ENCODE results near the gene PERCC1. TPM values are rescaled to one million over a fixed set of nuclear protein-coding genes. Genes with fewer than 3 reads are reported as not detected.

The PERCC1 gene
- total RNA-seq, 1 experiment from 2014 or later = not detected

- TF ChIP-seq EZH2phosphoT487 (IDR thresholded peaks at IDR 0.05; ENCODE audit: borderline replicate concordance, low read length) (no peak), CTCF (conservative IDR thresholded peaks at IDR 0.05; ENCODE audit: low read depth, low read length) (no peak), EZH2 (IDR thresholded peaks at IDR 0.05; ENCODE audit: low read length, unreplicated experiment) (no peak)
- H3K79me2 ChIP-seq (ENCODE audit: low read length) = peaks cover 43% of the 10 kb centered on the region
- no peaks in the 10 kb centered on the region for H3K9me3 ChIP-seq (ENCODE audit: low read length)
- no peaks in the 10 kb centered on the region; the same call in 1 of the 2 replicates for H3K4me1 ChIP-seq (ENCODE audit: insufficient read depth, low read length)
- no peak overlapping the region for H3K27ac ChIP-seq (ENCODE audit: low read length)
- no peak for ATAC-seq
- no peak for DNase-seq
- H3K9ac ChIP-seq (ENCODE audit: low read length) = no peak overlapping the region
- H2AFZ ChIP-seq (ENCODE audit: low read length) = no peak overlapping the region
- no peak overlapping the region for H3K4me3 ChIP-seq (ENCODE audit: low read length)
- ChIA-PET CTCF (no interaction called here), POLR2A (ENCODE audit: unreplicated experiment) (no interaction called here)
- no peaks in the 10 kb centered on the region for H3K9me2 ChIP-seq (replicated peaks; ENCODE audit: low read length)
- BruUV-seq (replicated peaks) = no TSS peak
- H3K27me3 ChIP-seq (ENCODE audit: low read length) = no peaks in the 10 kb centered on the region
- H3K4me2 ChIP-seq (ENCODE audit: low read length) = no peak overlapping the region
- H3F3A ChIP-seq (ENCODE audit: low read length, unreplicated experiment) = no peaks in the 10 kb centered on the region
- H4K20me1 ChIP-seq (ENCODE audit: low read length) = no peaks in the 10 kb centered on the region
- H3K36me3 ChIP-seq (ENCODE audit: low read depth, low read length) = no peaks in the 10 kb centered on the region
- intact Hi-C loops (cut with micrococcal nuclease) = no loop called here
Observed at GRCh38 chr16:1469693-1470201, 38.9 kb downstream of the PERCC1 start.

GRCh38 chr16:1470481-1471251 is 39.8 kb downstream of the PERCC1 start:
- BruUV-seq (replicated peaks) = no TSS peak
- ChIA-PET CTCF (no interaction called here), POLR2A (ENCODE audit: unreplicated experiment) (no interaction called here)
- intact Hi-C loops (cut with micrococcal nuclease) = no loop called here
- peaks cover 5% of the 10 kb centered on the region; the same call in 1 of the 2 replicates for H3K4me1 ChIP-seq (ENCODE audit: insufficient read depth, low read length)
- DNase-seq (no peak), ATAC-seq (no peak; the same call in 1 of the 2 replicates)
- H3K9me3 ChIP-seq (ENCODE audit: low read length) = no peaks in the 10 kb centered on the region
- peaks cover 43% of the 10 kb centered on the region for H3K79me2 ChIP-seq (ENCODE audit: low read length)
- H4K20me1 ChIP-seq (ENCODE audit: low read length) = no peaks in the 10 kb centered on the region
- no peak overlapping the region for H3K4me3 ChIP-seq (ENCODE audit: low read length)
- no peaks in the 10 kb centered on the region for H3K27me3 ChIP-seq (ENCODE audit: low read length)
- H2AFZ ChIP-seq (ENCODE audit: low read length) = no peak overlapping the region
- no peaks in the 10 kb centered on the region for H3F3A ChIP-seq (ENCODE audit: low read length, unreplicated experiment)
- H3K9ac ChIP-seq (ENCODE audit: low read length) = no peak overlapping the region
- no peak overlapping the region for H3K27ac ChIP-seq (ENCODE audit: low read length)
- TF ChIP-seq EZH2phosphoT487 (IDR thresholded peaks at IDR 0.05; ENCODE audit: borderline replicate concordance, low read length) = no peak
- no peak for TF ChIP-seq CTCF (conservative IDR thresholded peaks at IDR 0.05; ENCODE audit: low read depth, low read length)
- no peak for TF ChIP-seq EZH2 (IDR thresholded peaks at IDR 0.05; ENCODE audit: low read length, unreplicated experiment)
- H3K4me2 ChIP-seq (ENCODE audit: low read length) = no peak overlapping the region
- H3K36me3 ChIP-seq (ENCODE audit: low read depth, low read length) = no peaks in the 10 kb centered on the region
- no peaks in the 10 kb centered on the region for H3K9me2 ChIP-seq (replicated peaks; ENCODE audit: low read length)

All from PC-3 (cell line).